Measurements from ENCODE around the gene MCRIP1.

- TF ChIP-seq CTCF (IDR thresholded peaks at IDR 0.05 in 2 of 3, conservative IDR thresholded peaks at IDR 0.05 in 1 of 3; ENCODE audit: insufficient read depth in 2 of 3, low read depth in 1 of 3, low read length in 3 of 3), result no peak
- TF ChIP-seq YY1 (IDR thresholded peaks at IDR 0.05; ENCODE audit: borderline replicate concordance in 1 of 3, control insufficient read depth in 1 of 3, extremely low read depth in 1 of 3, insufficient read depth in 3 of 3, insufficient read length in 1 of 3, insufficient replicate concordance in 2 of 3, low read depth in 1 of 3, low read length in 2 of 3), result no peak
- TF ChIP-seq TRIM24 (IDR thresholded peaks at IDR 0.05), result no peak
- no peak for TF ChIP-seq JUND (IDR thresholded peaks at IDR 0.05; ENCODE audit: borderline replicate concordance, low read depth, low read length)
- TF ChIP-seq JUND (tag; IDR thresholded peaks at IDR 0.05; ENCODE audit: borderline replicate concordance, low read depth, low read length), result no peak
- no peak for TF ChIP-seq ARID1B (IDR thresholded peaks at IDR 0.05)
- TF ChIP-seq MCM7 (IDR thresholded peaks at IDR 0.05), result no peak
Measured at GRCh38 chr17:81846743-81847689, 13.9 kb upstream of the MCRIP1 start.

Data from K562 (cell line).